Mucosa of gallbladder (tissue), 1 donor: Measurements from ENCODE around the gene ARHGAP28. TPM values are rescaled to one million over a fixed set of nuclear protein-coding genes. Genes with fewer than 3 reads are reported as not detected.

ENCODE experiments used
- DNase-seq: peaks from one replicate; pipeline ENCODE4 v3.0.0-alpha.2; 2020; ENCODE audit warnings: low spot score
- total RNA-seq: library from RNA; stranded (reverse); gene quantifications from one replicate; pipeline ENCODE4 v1.2.1, GENCODE V29; 2021
- donor health status: DM: no; HTN: no; CAD: no.

Gene ARHGAP28
- total RNA-seq, 1 donor from 2014 or later = 11.2 TPM

GRCh38 chr18:6733758-6734157 lies 4.2 kb downstream of the ARHGAP28 start:
- DNase-seq = no peak

- DNase-seq = no peak
Observed at GRCh38 chr18:6734726-6735430, 5.4 kb downstream of the ARHGAP28 start.

GRCh38 chr18:6737833-6738232 lies 8.3 kb downstream of the ARHGAP28 start:
- no peak for DNase-seq

GRCh38 chr18:6738622-6739021 lies 9.1 kb downstream of the ARHGAP28 start:
- DNase-seq = no peak

- peak; percentile 43 for DNase-seq
Observed at GRCh38 chr18:6741232-6741663, 11.7 kb downstream of the ARHGAP28 start.

GRCh38 chr18:6741786-6742185 lies 12.3 kb downstream of the ARHGAP28 start:
- DNase-seq = no peak

- DNase-seq = no peak
Observed at GRCh38 chr18:6743999-6744398, 14.5 kb downstream of the ARHGAP28 start.

GRCh38 chr18:6744816-6745455 lies 15.4 kb downstream of the ARHGAP28 start:
- no peak for DNase-seq

- no peak for DNase-seq
Observed at GRCh38 chr18:6745504-6746031, 16.1 kb downstream of the ARHGAP28 start.

GRCh38 chr18:6746386-6746960 lies 17.0 kb downstream of the ARHGAP28 start:
- no peak for DNase-seq

GRCh38 chr18:6747646-6748045 lies 18.1 kb downstream of the ARHGAP28 start:
- DNase-seq = no peak

- DNase-seq = no peak
Observed at GRCh38 chr18:6748241-6748640, 18.7 kb downstream of the ARHGAP28 start.

GRCh38 chr18:6750411-6750810 lies 20.9 kb downstream of the ARHGAP28 start:
- DNase-seq = no peak

- no peak for DNase-seq
Observed at GRCh38 chr18:6751222-6751621, 21.7 kb downstream of the ARHGAP28 start.

GRCh38 chr18:6752202-6752860 lies 22.8 kb downstream of the ARHGAP28 start:
- no peak for DNase-seq

GRCh38 chr18:6755107-6755506 lies 25.6 kb downstream of the ARHGAP28 start:
- no peak for DNase-seq

- no peak for DNase-seq
Observed at GRCh38 chr18:6757931-6758330, 28.4 kb downstream of the ARHGAP28 start.

GRCh38 chr18:6759579-6759978 lies 30.1 kb downstream of the ARHGAP28 start:
- no peak for DNase-seq

GRCh38 chr18:6763524-6763923 lies 34.0 kb downstream of the ARHGAP28 start:
- DNase-seq = no peak

- no peak for DNase-seq
Observed at GRCh38 chr18:6764382-6764781, 34.9 kb downstream of the ARHGAP28 start.

- DNase-seq = no peak
Observed at GRCh38 chr18:6773777-6774176, 44.3 kb downstream of the ARHGAP28 start.

GRCh38 chr18:6775237-6775636 lies 45.7 kb downstream of the ARHGAP28 start:
- DNase-seq = no peak
